GM12875 (cell line): Measurements from ENCODE around the gene DNAJC5G.

ENCODE experiments used
- H3K4me3 ChIP-seq: one replicate; pipeline ENCODE4 v1.5.1; 2011; ENCODE audit warnings: low read depth, low read length, control low read depth
- CTCF ChIP-seq: IDR thresholded peaks from 2 replicates; pipeline ENCODE4 v1.5.1; 2011; ENCODE audit warnings: low read depth, mild to moderate bottlenecking, control low read depth, inconsistent platforms, low read length, moderate library complexity, borderline replicate concordance; ENCODE audit not compliant: insufficient read depth

Gene DNAJC5G

DNA sequence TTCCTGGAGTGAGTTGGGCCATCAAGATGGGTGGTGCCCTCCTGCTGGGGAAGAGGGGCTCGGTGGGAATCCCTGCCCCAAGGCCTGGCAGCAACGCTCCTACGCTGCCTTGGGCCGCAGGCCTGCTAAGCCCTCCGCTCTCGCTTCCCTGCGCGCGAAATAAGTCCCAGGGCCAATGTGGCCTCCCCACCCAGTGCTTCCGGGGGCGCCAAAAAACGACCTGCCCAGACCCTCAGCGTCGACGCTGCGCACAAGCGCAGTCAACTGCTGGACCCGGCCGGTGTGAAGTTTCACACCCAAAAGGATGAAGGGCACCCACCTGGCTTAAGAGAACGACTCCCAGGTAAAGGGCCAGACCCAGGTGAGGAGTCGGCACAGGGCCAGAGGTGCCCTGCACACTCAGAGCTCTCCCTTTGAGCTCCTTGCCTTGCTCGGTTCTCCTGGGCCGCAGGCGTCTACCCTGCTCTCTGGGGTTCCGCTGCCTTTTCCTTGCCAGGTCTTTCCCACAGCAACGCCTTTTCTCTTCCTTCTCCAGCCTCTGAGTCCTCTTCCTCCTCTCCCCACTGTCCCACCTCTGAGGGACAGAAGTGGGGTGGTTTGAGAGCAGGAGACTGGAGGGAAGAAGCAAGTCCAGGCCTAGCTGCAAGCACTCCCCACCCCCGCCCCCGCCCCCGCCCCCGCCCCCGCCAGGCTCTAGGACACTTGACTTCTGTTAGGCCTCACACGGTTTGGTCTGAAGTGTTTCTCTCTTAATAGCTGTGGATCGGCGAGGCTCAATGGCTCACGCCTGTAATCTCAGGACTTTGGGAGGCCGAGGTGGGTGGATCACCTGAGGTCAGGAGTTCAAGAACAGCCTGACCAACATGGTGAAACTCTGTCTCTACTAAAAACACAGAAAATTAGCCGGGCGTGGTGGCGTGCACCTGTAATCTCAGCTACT lies at the start of gene DNAJC5G:
Gene DNAJC5G, plus strand, starts transcription at position 223 of the 940 bp plus-strand sequence. CDS start 1,296 bp downstream, outside the sequence.
- TF ChIP-seq CTCF: no peak

DNA sequence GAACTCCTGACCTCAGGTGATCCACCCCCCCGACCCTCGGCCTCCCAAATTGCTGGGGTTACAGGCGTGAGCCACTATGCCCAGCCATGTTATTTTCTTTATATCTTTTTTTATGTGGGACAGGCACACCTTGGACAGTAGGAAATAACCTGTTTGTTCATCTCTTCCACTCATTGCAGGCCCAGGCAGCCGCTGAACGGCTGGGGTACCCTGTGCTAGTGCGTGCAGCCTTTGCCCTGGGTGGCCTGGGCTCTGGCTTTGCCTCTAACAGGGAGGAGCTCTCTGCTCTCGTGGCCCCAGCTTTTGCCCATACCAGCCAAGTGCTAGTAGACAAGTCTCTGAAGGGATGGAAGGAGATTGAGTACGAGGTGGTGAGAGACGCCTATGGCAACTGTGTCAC lies 49.7 kb upstream of the DNAJC5G start:
- no peak overlapping the region for H3K4me3 ChIP-seq

More for the DNA sequence above, at the start of gene DNAJC5G:
- H3K4me3 ChIP-seq: no peak within 1 kb of the TSS

GRCh38 chr2:27227501-27227900 lies 47.7 kb upstream of the DNAJC5G start:
- TF ChIP-seq CTCF: no peak
- no peak overlapping the region for H3K4me3 ChIP-seq

More for the DNA sequence above, 49.7 kb upstream of the DNAJC5G start:
- no peak for TF ChIP-seq CTCF

DNA sequence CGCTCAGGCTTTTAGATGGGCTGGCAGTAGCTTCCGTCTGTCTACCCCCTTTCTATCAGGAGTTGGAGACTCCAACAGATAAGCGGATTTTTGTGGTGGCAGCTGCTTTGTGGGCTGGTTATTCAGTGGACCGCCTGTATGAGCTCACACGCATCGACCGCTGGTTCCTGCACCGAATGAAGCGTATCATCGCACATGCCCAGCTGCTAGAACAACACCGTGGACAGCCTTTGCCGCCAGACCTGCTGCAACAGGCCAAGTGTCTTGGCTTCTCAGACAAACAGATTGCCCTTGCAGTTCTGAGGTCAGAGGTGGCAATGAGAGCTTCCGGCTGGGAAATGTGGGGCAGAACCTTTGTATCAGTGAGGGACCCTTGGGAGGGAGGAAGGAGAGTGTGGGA lies 43.3 kb upstream of the DNAJC5G start:
- H3K4me3 ChIP-seq: no peak overlapping the region
- no peak for TF ChIP-seq CTCF

DNA sequence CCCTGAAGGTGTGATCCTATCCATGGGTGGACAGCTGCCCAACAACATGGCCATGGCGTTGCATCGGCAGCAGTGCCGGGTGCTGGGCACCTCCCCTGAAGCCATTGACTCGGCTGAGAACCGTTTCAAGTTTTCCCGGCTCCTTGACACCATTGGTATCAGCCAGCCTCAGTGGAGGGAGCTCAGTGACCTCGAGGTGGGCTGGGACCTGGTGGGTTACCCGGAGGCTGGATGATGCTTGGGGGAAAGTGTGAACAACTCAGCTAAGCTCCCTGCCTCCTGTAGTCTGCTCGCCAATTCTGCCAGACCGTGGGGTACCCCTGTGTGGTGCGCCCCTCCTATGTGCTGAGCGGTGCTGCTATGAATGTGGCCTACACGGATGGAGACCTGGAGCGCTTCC lies 41.9 kb upstream of the DNAJC5G start:
- TF ChIP-seq CTCF: no peak
- no peak overlapping the region for H3K4me3 ChIP-seq

- no peak overlapping the region for H3K4me3 ChIP-seq
- no peak for TF ChIP-seq CTCF
These were observed 39.1 kb upstream of the DNAJC5G start for GRCh38 chr2:27236136-27236535.

DNA sequence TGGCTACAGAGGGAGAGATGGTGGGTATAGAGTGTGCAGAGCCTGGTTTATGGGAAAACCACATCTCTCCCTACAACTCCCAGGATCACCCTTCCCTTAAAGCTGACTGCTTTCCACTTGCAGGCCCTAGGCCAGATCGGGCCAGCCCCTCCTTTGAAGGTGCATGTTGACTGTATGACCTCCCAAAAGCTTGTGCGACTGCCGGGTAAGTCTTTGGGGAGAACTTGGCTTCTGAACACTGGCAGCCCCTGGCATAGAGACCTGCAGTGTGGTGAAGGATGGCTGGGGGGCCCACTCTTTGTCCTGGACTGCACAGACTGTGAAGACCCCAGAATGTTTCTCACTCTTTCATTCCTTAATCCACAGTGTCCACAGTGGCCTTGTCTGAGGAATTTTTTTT lies 38.6 kb upstream of the DNAJC5G start:
- H3K4me3 ChIP-seq: no peak overlapping the region
- TF ChIP-seq CTCF: no peak
